NCI-H1417 treated with DMSO at 0.1 percent for 48 hours (cell line): ENCODE measurements around the gene IGSF23.
"Not testable (repeated sequence)": the region's sequence is repeated elsewhere in the genome, so short reads cannot be mapped to it uniquely, and the experiment has no call there.

Experiments used
- DNase-seq: peaks from one replicate; lab custom pipeline; 2025; lab: John Stamatoyannopoulos, UW

Gene IGSF23

DNA sequence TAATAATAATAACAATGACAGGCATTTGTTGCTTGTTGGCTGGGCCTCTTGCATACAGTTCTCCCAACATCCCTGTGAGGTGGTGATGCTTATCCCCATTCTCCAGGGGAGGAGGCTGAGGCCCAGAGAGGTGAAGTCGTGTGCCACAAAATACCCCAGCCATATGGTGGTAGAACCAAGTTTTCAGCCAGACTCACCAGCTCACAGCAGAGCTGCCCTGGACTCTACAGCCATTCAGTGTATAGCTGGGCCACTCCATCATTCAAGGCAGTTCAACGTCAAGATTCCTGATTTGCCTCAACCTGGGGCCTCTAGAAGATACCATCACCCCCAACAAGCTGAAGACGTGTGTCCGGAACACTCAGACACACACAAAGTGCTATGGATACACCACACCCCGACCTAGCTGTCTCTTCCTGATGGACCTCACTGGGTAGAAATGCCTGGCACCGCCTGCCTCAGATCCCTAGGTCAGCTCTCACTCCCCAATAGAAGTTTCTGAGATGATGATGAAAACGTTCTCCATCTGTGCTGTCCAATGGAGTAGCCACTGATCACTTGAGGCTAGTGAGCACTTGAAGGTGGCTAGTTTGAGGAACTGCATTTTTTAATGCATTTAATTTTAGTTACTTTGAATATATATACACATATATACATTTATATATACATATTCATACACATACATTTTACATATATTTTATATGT lies 53.6 kb downstream of the IGSF23 start:
- DNase-seq, result no peak

DNA sequence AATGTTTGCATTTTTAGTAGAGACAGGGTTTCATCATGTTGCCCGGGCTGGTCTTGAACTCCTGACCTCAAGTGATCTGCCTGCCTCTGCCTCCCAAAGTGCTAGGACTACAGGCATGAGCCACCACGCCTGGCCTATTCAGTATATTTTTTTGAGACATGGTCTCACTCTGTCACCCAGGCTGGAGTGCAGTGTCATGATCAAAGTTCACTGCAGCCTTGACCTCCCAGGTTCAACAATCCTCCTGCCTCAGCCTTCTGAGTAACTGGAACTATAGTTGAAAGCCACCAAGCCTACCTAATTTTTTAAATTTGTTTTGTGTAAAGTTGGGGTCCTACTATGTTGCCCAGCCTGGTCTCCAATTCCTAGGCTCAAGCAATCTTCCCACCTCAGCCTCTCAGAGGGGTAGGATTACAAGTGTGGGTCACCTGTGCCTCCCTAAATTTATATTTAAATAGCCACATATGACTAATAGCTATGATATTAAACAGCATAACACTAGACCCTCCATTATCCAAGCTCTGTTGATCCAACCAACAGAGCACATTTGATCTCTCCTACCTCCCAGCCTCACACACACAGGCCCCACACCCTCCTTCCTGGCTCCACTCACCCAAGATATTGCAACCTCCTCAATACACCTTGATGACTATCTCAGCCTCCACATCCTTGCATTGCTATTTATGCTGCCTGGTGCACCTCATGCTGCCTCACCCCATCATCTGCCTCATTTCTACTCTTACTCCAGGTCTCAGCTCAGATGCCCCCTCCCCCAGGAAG lies 55.8 kb downstream of the IGSF23 start:
- no peak for DNase-seq

GRCh38 chr19:44670027-44670426 lies 56.7 kb downstream of the IGSF23 start:
- not testable (repeated sequence) for DNase-seq

DNA sequence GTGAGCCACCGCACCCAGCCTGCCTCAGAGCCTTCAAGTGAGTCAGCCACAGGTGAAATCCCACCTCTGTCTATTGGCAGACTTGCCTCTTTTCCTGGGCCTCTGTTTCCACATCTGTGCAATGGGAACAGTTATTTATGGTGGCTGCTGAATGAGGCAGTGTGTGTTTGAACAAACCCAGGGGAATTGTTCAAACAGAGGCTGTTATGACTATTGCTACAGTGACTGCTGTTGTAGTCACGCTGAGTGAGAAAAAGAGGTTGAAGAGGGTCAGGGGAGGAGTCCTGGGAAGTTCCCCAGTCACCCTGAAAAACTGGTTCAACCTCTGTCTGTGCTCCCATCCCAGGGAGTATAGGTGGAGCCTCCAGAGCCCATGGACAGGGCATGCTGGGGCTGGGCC lies 58.0 kb downstream of the IGSF23 start, which contains the start of gene CEACAM19:
Gene CEACAM19, plus strand, starts transcription at position 83 of the 400 bp plus-strand sequence. CDS start 450 bp downstream, outside the sequence.
- no peak for DNase-seq

- no peak for DNase-seq
Observed at GRCh38 chr19:44672226-44672625, 58.9 kb downstream of the IGSF23 start.

DNA sequence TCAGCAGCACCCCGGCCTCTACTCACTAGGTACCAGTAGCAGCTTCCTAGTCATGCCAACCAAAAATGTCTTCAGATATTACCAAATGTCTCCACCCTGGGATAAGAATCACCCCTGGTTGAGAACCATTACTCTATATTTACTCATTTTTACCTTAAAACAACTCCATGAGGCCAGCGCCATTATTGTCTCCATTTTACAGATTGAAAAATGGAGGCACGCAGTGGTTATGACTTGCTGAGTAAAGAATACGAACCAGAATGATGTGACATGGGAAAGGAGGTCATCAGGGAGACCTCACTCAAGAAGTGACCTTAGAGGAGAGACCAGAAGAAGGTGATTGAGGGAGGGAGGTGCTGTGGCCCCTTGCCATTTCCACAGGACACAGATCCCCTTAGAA lies 60.1 kb downstream of the IGSF23 start:
- DNase-seq, result no peak

GRCh38 chr19:44675521-44675920 lies 62.2 kb downstream of the IGSF23 start:
- no peak for DNase-seq

DNA sequence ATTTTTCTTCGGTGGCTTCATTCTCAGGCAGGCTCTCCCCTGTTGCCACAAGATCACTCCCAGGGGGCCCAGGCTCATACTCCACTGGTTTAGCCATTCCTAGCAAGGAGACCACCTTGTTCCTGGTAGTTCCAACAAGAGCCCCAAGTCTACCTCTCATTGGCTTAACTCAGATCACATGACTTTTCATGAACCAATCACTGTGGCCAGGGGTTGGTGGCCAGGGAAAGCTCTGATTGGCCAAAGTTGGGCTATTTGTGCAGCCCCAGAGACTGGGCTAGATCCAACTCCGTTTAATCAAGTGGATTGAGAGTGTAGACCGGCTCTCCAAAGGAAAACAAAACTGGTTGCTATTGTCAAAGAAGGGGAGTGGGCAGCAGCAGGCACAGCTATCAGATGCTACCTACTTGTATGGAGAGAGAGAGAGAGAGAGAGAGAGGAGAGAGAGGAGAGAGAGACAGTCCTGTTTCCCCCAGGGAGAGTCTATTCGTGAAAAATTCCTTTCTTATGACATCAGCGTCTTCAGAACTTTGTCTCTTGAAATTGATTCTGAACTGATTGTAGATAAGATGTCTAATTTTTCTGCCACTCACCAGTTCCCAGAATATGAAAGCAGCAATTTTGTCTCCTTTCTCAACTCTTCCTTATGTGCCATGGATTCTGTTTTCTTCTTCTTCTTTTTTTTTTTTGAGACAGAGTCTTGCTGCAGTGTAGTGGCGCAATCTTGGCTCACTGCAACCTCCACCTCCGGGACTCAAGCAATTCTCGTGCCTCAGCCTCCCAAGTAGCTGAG lies 63.9 kb downstream of the IGSF23 start:
- DNase-seq, result no peak

- DNase-seq, result no peak
Observed at GRCh38 chr19:44680536-44680935, 67.2 kb downstream of the IGSF23 start.

DNA sequence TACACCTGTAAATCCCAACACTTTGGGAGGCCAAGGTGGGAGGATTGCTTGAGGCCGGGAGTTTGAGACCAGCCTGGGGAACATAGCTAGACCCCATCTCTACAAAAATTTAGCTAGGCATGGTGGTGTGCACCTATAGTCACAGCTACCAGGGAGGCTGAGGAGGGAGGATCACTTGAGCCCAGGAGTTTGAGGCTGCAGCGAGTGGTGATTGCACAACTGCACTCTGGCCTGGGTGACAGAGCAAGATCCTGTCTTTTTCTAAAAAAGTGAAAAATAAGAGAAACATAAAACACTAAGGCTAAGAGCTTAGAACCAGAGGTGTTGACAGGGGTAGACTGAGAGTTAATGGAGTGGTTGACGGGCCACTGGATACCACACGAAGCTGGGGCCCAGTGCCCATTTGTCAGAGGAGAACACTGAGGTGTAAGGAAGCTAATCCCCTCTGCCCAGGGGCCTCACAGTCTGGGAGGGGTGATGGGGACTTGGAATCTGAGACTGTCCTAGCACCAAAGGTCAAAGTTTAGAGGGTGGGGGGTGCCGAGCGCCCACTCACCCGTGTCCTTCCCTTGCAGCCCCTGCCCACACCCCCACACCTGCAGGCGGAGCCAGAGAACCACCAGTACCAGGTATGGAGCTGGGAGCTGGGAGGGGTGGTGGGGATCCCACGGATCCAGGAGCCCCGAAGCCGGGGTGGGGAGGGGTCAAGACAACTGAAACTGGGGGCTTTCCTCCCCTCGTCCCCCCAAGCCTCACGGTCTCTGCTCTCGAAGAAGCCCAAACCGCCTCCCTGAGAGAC lies 68.8 kb downstream of the IGSF23 start:
- no peak for DNase-seq

DNA sequence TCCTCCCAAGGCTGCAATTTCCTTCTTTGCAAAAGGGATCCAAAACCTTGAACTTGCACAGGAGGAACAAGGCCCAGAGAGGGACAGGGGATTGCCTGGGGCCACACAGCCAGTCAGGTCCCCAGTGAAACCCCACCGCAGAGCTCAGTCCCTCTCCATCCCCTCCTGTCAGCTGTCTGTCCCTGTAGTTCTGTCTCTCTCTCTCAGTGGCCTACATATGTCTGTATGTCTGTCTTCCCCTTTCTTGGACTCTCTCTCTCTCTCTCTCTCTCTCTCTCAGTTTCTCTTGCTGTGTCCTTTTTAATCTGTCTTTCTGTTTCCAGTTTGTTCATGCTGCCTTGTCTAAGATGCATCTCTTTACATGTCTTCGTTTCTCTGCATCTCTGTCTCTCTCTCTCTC lies 69.4 kb downstream of the IGSF23 start:
- DNase-seq, result no peak

DNA sequence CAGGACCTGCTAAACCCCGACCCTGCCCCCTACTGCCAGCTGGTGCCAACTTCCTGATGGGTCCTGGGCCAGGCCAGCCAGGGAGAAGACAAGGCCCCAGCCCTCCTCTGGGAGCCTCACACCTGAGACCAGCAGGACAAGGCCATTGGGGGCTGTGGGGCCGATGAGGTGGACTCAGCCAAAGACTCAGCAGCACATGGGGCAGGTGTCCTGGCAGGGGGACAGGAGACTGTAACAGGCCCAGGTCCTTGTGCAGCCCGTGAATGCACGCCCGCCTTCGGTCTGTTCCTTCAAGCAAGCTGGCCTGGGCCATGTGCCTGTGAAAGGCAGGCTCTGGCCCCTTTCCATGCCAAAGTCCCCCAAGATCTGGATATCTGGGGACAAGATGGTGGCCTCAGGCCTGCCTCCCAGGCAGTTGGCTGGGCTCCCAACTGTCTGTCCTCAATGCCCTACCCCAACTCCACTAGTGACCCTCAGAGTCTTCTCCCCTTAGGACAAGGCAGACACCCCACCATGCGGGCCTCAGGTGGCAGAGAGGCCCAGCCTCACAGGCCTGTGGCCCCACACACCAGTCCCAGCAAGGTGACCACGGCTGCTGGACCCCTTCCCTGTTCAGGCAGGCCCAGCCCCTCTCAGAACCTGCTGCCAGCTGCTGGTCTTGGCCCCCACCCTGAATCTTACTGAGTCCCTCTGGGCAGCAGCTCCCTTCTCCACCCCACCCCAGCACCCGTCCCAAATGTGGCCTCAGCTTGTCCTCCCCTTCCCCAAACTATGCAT lies 70.3 kb downstream of the IGSF23 start:
- DNase-seq, result no peak

- DNase-seq, result not testable (repeated sequence)
Observed at GRCh38 chr19:44684396-44684795, 71.0 kb downstream of the IGSF23 start.

DNA sequence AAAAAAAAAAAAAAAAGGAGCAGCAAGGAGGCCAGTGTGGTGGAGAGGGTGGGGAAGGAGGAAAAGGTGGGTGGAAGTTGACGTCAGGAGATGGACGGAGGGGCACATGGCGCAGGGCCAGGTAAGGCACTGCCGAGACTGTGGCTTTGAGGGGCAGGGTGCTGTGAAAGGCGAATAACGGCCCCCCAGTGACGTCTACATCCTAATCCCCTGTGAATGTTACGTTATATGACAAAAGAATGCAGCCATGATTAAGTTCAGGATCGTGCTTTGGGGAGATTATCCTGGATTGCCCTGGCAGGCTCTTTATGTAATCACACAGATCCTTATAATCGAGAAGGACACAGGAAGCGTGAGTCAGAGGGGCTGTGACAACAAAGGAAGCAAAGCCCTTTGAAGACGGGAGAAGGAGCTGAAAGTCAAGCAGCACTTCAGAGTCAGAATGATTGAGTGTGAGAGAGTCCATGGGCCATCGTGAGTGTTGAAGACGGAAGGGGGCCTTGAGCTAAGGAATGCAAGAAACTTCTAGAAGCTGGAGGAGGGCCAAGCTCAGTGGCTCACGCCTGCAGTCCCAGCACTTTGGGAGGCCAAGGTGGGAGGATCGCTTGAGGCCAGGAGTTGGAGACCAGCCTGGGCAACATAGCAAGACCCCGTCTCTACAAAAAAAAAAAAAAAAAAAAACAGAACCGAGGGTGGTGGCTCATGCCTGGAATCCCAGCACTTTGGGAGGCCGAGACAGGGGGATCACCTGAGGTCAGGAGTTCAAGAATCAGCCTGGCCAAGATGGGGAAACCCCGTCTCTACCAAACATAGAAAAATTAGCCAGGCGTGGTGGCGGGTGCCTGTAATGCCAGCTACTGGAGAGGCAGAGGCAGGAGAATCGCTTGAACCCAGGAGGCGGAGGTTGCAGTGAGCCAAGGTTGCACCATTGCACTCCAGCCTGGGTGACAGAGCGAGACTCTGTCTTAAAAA lies 71.8 kb downstream of the IGSF23 start:
- DNase-seq, result no peak

- DNase-seq, result no peak
Observed at GRCh38 chr19:44685877-44686276, 72.5 kb downstream of the IGSF23 start.
